ENCODE data around the gene TMEM147.

DNA sequence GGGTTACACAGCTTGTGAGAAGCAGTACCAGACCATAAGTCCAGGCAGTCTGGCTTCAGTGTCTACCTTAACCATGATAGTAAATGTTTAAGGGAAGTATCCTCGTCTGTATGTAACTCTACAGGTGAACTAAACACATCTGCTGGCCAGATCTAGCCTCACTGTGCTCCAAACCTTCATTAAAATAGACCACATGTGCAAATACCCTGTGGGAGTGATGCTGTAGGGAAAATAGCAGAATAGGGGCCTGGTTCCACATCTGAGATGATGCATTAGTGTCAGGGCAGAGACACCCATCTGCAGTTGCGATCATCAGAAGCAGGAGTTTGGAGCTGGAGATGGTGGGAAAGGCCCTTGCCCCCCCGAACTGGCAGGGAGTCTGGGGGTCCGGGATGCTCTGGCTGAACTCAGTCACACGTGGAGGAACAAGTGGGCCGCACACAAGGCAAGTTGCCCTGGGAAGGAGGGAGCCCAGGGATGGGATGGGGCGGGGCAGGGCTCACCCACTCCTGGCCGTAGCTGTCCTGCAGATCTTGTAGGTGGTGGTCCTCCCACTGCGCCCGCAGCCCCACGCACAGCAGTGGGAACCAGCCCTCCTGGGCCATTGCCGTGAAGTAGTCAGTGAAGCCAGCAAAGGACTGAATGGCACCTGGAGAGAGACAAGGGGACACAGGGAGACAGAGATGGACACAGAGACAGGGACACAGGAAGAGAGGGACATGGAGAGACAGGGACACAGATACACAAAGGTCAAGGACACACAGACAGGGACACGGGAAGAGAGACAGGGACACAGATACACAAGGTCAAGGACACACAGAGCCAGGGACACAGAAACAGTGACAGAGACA is 7.3 kb downstream of the TMEM147 start:
- TF ChIP-seq POLR2A (IDR thresholded peaks at IDR 0.05), result no peak
- no peak for TF ChIP-seq CTCF (IDR thresholded peaks at IDR 0.05)

Measured in uterus (tissue), 2 donors.